Skeletal muscle cell (primary cell): ENCODE measurements around the gene SPACA5.
"Not testable (repeated sequence)": the region's sequence is repeated elsewhere in the genome, so short reads cannot be mapped to it uniquely, and the experiment has no call there.

Experiments used
- DNase-seq: peaks from one replicate; pipeline ENCODE4 v3.0.0-alpha.2; 2010; ENCODE audit warnings: low read depth
- H3K4me3 ChIP-seq: 2 replicates; pipeline ENCODE4 v1.5.1; 2011; ENCODE audit warnings: low read depth, mild to moderate bottlenecking, control low read depth, low read length, moderate library complexity

Gene SPACA5

DNA sequence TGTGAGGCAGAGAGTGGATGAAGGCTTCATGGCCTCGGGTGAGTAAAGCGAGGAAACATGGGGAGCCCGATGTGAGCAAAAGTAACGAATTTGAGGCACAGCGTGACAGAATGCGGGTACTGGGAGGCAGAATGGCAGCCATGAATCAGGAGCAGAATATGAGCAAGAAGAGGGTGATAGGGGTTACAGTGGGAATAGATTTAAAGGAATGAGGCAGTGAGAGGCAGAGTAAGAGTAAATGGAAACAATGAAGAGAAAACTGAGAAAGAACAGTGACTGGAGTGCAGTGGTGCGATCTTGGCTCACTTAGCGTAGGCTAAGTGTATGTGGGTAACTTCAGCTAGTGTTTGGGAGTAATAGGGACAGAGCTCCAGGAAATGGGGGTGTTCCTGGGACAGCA lies at the start of gene SPACA5:
SPACA5 (plus strand) TSS at position 301 of the 400 bp plus-strand sequence. CDS start 815 bp downstream, outside the sequence.
- H3K4me3 ChIP-seq, DNase-seq: not testable (repeated sequence)

DNA sequence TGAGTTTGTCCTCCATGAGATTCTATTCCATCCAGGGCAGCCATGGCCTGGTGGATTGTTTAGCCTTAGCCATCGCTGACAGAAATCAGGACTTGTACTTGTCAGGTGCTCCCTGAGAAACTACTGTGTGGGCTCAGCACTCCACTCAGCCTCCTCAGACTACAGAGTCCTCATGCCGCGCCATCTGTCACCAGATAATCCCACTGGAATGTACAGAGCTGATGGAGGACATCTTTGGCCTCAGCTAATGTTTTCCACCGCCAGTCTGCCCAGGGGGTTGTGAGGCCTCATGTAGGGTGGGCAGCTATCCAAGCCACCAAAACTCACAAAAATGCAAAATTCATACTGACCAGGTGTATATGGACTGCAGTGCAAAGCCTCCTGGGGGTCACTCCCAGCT lies 48.6 kb upstream of the SPACA5 start:
- DNase-seq, H3K4me3 ChIP-seq: not testable (repeated sequence)

DNA sequence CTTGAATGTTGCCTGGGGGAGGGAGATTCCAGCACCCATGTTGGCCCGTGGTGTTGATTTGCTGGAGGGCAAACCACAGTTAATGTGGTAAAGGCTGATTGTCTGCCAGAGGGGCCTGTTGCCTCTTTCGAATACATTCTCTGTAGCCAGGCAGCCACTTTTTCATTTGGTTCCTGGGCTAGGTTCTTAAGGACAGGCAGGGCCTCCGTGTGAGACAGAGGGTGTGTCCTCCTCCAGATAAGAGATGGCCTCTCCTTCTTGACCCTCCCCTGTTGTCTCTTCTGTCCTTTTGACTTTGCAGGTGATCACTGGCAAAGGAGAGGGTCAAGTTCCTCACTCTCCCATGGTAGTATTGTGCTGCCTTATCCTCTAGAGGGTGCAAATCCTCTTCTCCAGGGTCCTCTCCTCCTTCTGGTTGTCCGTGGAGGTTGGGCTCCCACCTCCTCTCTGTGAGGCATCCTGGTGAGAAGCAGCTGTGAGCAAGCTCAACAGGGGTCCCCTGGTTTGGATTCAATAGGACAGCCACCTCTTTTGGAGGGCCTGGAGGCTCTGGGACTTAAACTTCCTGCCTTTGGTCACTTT lies 47.9 kb upstream of the SPACA5 start:
- DNase-seq: no peak
- H3K4me3 ChIP-seq: no peak overlapping the region

DNA sequence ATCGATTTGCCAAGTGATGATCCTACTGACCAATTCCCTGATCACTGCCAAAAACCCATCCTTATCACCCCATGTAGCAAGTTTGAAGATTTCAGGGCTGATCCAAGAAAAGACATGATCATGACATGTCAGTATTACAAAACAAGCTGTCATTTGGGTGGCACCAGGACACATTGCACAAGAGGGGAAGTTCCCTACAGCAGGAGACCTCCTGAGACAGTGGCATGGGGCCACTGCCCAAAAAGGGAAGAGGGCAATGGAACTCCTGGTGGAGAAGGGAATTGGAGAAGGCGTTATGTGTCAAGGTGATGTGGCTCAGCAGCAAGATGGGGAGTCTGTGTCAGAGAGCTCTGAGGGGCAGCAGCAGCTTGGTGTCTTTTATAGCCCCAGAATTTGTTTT lies 46.4 kb upstream of the SPACA5 start:
- no peak overlapping the region for H3K4me3 ChIP-seq
- no peak for DNase-seq

DNA sequence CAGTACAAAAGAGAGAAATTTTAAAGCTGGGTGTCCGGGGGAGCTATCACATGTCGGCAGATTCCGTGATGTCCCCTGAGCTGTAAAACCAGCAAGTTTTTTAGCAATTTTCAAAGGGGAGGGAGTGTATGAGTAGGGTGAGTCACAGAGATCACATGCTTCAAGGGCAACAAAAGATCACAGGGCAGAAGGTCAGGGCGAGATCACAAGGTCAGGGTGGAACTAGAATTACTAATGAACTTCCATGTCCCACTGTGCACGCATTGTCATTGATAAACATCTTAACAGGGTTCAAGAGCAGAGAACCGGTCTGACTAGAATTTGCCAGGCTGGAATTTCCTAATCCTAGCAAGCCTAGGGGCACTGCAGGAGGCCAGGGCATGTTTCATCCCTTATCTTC lies 45.0 kb upstream of the SPACA5 start:
- H3K4me3 ChIP-seq: not testable (repeated sequence)

DNA sequence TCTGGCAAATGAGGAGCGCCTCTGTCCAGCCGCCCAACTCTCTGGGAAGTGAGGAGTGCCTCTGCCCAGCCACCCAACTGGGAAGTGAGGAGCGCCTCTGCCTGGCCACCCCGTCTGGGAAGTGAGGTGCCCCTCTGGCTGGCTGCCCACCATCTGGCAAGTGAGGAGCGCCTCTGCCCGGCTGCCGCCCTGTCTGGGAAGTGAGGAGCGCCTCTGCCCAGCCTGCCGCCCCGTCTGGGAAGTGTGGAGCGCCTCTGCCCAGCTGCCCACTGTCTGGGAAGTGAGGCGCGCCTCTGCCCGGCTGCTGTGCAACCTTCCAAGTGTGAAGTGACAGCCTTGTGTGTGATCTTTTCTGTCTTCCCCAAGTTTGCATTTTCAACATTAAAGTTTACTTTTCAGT lies 41.3 kb upstream of the SPACA5 start:
- not testable (repeated sequence) for H3K4me3 ChIP-seq, DNase-seq

More for the DNA sequence above, 45.0 kb upstream of the SPACA5 start:
- not testable (repeated sequence) for DNase-seq

DNA sequence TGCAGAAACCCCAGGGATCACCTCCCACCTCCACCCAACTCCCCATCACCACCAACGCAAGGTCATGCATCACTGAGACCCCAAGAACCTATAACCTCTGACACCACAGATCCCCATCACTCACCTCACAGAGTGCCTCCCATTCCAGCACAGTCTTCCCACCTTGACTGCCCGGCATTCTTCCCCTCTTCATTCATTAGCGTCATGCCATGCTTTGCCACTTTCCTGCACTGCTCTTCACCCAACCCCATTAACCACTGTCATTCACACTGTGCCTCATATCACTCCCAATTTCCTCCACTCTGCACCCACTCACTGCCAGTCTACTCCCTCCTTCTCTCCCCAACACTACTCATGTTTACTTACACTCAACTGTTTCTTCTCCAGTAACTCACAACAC lies 33.6 kb upstream of the SPACA5 start:
- DNase-seq: no peak

DNA sequence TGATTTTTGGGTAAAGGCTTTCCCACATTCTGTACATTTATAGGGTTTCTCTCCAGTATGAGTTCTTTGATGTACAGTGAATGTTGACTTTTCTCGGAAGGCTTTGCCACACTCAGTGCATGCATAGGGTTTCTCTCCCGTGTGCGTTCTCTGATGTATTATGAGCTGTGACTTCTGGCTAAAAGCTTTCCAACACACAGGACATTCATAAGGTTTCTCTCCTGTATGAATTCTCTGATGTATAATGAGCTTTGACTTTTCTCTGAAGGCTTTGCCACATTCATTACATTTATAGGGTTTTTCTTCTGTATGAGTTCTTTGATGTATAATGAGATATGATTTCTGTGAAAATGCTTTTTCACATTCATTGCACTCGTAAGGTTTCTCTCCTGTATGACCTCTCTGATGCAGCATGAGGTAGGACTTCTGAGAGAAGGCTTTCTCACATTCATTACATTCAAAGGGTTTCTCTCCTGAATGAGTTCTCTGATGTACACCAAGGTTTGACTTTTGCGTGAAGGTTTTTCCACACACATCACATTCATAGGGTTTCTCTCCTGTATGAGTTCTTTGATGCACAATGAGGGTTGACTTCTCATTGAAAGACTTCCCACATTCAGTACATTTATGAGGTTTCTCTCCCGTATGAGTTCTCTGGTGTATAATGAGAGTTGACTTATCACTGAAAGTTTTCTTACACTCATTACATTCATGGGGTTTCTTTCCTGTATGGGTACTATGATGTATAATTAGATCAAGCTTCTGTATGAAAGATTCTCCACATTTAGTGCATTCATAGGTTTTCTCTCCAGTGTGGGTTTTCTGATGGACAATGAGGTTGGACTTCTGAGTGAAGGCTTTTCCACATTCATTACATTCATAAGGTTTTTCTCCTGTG lies 30.3 kb upstream of the SPACA5 start:
- H3K4me3 ChIP-seq: no peak overlapping the region
- DNase-seq: no peak

More for the DNA sequence above, 33.6 kb upstream of the SPACA5 start:
- H3K4me3 ChIP-seq: no peak overlapping the region

DNA sequence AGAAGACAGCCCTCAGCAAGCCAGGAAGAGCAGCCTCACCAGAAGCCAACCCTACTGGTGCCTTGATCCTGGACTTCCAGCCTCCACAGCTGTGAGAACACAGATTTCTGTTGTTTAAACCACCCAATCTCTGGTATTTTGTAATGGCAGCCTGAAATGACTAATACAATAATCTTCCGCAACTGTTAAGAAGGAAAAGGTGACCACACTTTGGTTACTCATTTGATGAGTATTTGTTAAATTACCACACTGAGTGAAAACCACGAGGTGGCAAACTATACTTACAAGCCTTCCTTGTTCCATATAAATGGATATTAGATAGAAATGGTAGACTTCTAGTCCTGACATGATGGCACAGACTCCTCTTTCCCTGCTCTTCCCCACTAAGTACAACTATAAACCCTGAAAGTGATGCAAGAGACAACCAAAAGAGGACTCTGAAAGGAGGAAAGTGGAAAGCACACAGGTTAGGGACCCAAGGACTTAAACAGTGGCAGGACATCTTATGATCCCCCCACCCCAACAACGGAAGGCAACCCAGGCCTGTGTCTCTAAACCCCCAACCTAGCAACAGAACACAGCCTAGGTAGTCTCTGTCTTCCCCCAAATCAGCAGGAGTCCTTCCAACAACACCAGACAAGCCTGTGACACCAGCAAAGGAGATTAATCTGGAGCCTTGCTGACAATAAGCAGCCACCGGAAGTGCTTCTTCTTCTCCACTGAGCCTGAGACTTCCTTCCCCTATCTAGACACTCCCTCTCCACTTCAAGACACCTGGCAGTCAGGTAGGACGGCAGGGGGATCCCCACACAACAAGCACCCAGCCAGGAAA lies 15.3 kb upstream of the SPACA5 start:
- no peak overlapping the region for H3K4me3 ChIP-seq
- DNase-seq: peak; percentile 10

DNA sequence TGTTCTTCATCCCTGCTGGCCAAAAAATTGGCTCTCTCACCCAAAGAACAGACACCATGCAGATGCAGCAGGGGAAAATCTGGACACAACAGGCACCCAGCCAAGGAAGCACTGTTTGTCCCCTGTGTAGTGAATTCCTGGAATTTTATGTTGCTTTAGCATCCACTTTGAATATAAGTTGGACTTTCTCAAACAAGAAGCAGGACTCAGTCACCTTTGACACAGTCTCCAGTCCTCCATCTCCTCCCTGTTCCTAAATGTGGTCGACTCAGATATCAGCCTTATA lies 14.8 kb upstream of the SPACA5 start:
- H3K4me3 ChIP-seq: no peak overlapping the region
- DNase-seq: peak; percentile 1

DNA sequence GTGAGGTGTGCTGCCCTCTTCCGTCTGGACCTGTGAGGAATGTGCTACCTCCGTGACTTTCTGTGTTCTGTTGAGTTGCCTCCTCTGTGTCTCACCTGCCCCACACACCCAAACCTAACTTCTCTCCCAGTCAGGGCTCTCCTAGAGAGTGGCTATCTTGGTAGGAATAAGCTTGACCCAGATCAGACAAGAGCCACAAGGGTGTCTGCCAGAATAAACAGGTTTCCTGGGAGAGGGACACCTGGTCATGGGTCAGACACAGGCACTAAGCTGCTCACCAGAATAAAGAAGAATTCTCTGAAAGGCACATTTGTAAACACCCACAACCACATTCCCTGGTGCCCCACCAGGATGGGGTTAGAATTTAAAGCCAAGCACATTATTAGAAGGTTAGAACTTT lies 14.1 kb upstream of the SPACA5 start:
- DNase-seq: no peak
- no peak overlapping the region for H3K4me3 ChIP-seq

DNA sequence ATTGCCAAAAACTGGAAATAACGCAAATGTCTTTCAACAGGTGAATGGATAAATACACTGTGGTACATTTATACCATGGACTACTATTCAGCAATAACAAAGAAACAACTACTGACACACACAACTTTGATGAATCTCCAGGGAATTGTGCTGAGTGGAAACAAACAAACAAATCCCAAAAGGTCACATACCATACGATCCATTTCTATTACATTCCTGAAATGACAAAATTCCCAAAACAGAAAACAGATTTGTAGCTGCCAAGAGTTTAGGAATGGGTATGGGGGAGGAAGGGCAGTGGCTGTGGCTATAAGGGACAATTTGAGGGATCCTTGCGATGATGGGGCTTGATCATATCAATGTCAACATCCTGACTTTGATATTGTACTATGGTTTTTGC lies 5.5 kb upstream of the SPACA5 start:
- DNase-seq: no peak
- H3K4me3 ChIP-seq: no peak overlapping the region

DNA sequence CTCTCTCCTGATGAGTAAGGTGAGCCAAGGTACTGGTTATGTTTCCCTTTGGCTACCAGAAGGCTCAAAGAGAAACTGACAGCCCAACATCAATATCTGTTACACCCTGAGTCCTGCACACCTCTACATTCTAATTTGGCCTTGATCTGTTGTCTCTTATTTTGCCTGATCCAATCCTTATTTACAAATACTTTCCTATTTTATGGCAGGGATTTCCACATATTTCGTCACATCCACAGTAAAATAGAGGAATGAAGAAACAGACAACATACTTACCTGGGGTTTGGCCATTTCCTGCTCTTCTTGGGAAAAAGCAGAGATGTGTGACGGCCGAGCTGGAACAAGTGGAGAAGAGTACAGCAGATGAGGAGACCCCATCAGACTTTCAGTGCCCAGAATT lies 4.5 kb upstream of the SPACA5 start:
- no peak overlapping the region for H3K4me3 ChIP-seq
- DNase-seq: no peak

DNA sequence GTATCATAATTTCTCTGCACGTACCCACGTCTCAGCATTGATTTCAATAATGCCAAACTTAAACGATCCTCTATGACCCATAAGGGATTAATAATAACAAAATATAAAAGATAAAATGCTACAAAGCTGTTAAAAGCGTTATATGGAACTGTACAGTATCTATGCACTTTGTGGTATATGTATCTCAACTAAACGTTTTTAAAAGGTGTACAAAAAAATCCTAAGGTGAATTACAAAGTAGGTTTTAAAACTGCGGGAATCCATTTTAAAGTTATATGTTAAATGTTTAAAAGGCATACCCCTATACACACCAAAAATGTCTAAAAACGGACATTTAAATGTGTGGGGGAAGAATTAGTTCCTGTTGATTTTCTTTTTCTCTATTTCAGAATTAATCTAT lies 3.9 kb upstream of the SPACA5 start:
- no peak for DNase-seq
- peak overlapping the region; percentile 72 for H3K4me3 ChIP-seq

DNA sequence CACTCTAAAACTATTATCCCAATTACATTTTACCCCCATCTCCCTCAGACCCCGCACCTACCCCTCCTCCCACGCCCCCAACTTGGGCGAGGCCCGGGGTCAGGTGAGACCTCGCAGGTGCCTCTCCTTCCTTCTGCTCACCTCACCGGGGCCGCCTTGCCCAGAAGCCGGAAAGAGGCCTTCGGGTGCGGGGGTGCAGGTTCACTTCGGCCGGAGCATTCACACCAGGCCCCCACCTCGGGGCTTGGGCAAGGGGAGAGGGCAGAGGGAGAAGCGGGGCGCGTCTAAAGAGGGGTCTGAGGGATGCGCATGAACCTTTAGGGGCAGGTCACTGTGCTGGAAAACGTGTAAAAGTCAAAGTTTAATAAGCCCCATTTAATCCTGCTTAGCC lies 3.4 kb upstream of the SPACA5 start:
- DNase-seq: no peak

DNA sequence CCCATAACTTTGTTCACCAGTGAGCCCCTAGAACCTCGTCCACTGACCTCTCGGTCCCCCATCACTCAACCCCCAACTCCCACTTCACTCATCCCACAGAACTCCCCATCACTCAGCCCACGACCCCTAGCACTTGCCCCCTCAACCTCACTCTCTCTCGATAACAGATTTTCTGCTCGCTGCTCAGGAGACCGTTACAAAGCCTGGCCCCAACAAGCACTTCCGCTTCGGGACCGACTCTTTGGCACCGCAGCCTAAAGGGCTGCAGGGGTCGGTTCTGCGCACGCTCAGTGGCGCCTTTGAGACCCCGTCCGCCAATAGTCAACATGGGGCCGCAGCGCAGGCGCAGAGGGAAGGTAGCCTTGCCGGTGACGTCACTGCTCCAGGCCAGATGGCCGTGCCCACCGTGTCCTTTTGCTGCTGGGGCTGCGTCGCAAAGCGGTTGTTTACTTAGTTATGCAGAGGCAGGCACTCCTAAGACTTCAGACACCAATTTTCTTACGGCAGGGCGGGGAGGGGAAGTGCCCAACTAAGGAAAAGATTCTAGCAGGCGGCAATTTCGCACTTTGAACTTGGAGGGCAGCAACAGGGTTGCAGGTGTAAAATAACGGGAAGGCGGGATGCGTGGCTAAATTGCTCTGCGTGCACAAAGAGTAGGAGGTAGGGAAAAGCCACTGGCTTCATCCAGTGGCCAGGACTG lies 2.9 kb upstream of the SPACA5 start, which contains the start of gene ZNF182:
ZNF182 (minus strand) TSS at position 232 of the 700 bp plus-strand sequence. CDS start 1,380 bp downstream, outside the sequence.
- H3K4me3 ChIP-seq: peak within 1 kb of the TSS; percentile 72
- DNase-seq: peak; percentile 41

More for the DNA sequence above, 3.4 kb upstream of the SPACA5 start:
- peak overlapping the region; percentile 72 for H3K4me3 ChIP-seq

DNA sequence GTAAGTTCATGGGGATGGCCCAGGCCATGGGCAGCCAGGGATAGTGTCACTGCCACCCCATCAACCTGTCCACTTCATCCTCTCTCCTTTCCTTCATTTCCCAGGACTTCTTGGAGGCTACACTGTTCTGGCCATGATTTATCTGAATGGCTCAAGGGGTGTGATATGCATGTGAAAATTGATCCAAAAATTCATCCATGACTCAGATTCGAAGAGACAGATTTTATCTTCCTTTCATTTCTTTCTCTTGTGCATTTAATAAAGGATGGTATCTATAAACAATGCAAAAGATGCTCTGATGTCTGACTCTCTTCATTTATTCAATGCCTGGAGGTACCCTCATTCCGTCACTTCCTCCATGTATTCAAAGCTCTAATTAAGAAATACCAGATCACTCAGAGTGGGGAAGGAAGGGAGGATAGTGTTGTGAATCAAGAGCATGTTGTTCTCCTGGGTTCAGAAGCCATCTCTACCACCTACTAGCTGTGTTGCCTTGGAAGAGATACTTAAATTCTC lies 2.7 kb downstream of the SPACA5 start:
- not testable (repeated sequence) for DNase-seq, H3K4me3 ChIP-seq

DNA sequence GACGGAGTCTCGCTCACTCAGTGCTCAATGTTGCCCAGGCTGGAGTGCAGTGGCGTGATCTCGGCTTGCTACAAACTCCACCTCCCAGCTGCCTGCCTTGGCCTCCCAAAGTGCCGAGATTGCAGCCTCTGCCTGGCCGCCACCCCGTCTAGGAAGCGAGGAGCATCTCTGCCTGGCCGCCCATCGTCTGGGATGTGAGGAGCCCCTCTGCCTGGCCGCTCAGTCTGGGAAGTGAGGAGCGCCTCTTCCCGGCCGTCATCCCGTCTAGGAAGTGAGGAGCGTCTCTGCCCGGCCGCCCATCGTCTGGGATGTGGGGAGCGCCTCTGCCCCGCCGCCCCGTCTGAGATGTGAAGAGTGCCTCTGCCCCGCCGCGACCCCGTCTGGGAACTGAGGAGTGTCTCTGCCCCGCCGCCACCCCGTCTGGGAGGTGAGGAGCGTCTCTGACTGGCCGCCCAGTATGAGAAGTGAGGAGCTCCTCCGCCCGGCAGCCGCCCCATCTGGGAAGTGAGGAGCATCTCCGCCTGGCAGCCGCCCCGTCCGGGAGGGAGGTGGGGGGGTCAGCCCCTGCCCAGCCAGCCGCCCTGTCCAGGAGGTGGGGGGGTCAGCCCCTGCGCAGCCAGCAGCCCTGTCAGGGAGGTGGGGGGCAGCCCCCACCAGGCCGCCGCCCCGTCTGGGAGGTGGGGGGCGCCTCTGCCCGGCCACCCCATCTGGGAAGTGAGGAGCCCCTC lies 10.0 kb downstream of the SPACA5 start:
- H3K4me3 ChIP-seq, DNase-seq: not testable (repeated sequence)

DNA sequence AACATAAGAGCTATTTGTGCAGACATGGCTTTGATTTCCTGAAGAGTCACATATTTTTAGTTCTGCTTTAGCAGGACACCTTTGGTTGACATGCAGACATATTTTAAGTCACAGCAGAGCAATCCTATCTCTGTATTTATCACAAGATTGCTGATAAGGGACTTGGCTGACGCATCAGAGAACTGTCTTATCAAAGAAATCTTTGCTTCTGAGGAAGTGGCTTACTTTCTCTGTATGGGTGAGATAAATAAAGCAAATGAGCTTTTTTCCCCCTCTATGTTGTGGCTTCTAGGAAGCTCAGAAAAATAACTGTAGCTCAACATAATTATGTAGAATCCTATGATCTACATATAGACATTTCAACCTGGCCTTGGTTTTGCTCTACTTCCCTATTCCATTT lies 13.1 kb downstream of the SPACA5 start:
- not testable (repeated sequence) for DNase-seq, H3K4me3 ChIP-seq
